NCI-H2081 treated with DMSO at 0.1 percent for 48 hours (cell line): ENCODE data around the gene MYO16.
"Not testable (repeated sequence)": the region's sequence is repeated elsewhere in the genome, so short reads cannot be mapped to it uniquely, and the experiment has no call there.

Experiments used
- DNase-seq: peaks from one replicate; lab custom pipeline; 2025; lab: John Stamatoyannopoulos, UW

MYO16 gene

GRCh38 chr13:108742701-108743451, 113.5 kb downstream of the MYO16 start:
- DNase-seq: no peak

- DNase-seq: no peak
Measured at GRCh38 chr13:108743522-108743921, 114.1 kb downstream of the MYO16 start.

- DNase-seq: no peak
Measured at GRCh38 chr13:108747843-108748242, 118.4 kb downstream of the MYO16 start.

- no peak for DNase-seq
Measured at GRCh38 chr13:108752276-108752675, 122.9 kb downstream of the MYO16 start.

- no peak for DNase-seq
Measured at GRCh38 chr13:108755083-108755482, 125.7 kb downstream of the MYO16 start.

- no peak for DNase-seq
Measured at GRCh38 chr13:108760129-108760528, 130.7 kb downstream of the MYO16 start.

- DNase-seq: no peak
Measured at GRCh38 chr13:108760541-108760940, 131.1 kb downstream of the MYO16 start.

GRCh38 chr13:108768035-108768434, 138.6 kb downstream of the MYO16 start:
- no peak for DNase-seq

GRCh38 chr13:108769213-108770070, 140.0 kb downstream of the MYO16 start:
- DNase-seq: no peak

- DNase-seq: no peak
Measured at GRCh38 chr13:108775597-108775996, 146.2 kb downstream of the MYO16 start.

- no peak for DNase-seq
Measured at GRCh38 chr13:108776650-108777049, 147.2 kb downstream of the MYO16 start.

- DNase-seq: no peak
Measured at GRCh38 chr13:108777421-108778420, 148.3 kb downstream of the MYO16 start.

- DNase-seq: no peak
Measured at GRCh38 chr13:108779308-108779707, 149.9 kb downstream of the MYO16 start.

- DNase-seq: no peak
Measured at GRCh38 chr13:108780706-108781105, 151.3 kb downstream of the MYO16 start.

GRCh38 chr13:108781312-108781711, 151.9 kb downstream of the MYO16 start:
- no peak for DNase-seq

GRCh38 chr13:108782480-108782879, 153.1 kb downstream of the MYO16 start:
- not testable (repeated sequence) for DNase-seq

GRCh38 chr13:108785844-108786243, 156.4 kb downstream of the MYO16 start:
- no peak for DNase-seq

GRCh38 chr13:108786456-108787200, 157.2 kb downstream of the MYO16 start:
- DNase-seq: no peak

- DNase-seq: no peak
Measured at GRCh38 chr13:108787700-108788414, 158.4 kb downstream of the MYO16 start.

GRCh38 chr13:108789476-108789875, 160.1 kb downstream of the MYO16 start:
- no peak for DNase-seq

- DNase-seq: no peak
Measured at GRCh38 chr13:108795841-108796240, 166.4 kb downstream of the MYO16 start.
